Upper lobe of left lung (tissue), 4 donors: Measurements from ENCODE around the gene RNF214.

ENCODE experiments used
- EP300 ChIP-seq, 4 donors: sonication (generic); formaldehyde crosslinking; IDR thresholded peaks; one replicate each; pipeline ENCODE4 v1.5.1; 2017; ENCODE audit warnings: antibody characterized with exemption in 4 of 4, control low read depth in 2 of 4
- POLR2A ChIP-seq, 4 donors: fragments of 450-650 bp; IDR thresholded peaks; one replicate each; pipeline ENCODE4 v1.5.1; 2016 to 2017; ENCODE audit warnings: antibody characterized with exemption in 4 of 4, mild to moderate bottlenecking in 2 of 4
- TF ChIP-seq, protein P1 (sequence below), 6 experiments: fragments of 450-650 bp in 4 of 6; fragments of 200-600 bp in 2 of 6; sonication (generic) in 2 of 6; IDR thresholded peaks; one replicate each; pipeline ENCODE4 v1.5.1; 2016 to 2019; ENCODE audit warnings: antibody characterized with exemption in 6 of 6

DNA sequence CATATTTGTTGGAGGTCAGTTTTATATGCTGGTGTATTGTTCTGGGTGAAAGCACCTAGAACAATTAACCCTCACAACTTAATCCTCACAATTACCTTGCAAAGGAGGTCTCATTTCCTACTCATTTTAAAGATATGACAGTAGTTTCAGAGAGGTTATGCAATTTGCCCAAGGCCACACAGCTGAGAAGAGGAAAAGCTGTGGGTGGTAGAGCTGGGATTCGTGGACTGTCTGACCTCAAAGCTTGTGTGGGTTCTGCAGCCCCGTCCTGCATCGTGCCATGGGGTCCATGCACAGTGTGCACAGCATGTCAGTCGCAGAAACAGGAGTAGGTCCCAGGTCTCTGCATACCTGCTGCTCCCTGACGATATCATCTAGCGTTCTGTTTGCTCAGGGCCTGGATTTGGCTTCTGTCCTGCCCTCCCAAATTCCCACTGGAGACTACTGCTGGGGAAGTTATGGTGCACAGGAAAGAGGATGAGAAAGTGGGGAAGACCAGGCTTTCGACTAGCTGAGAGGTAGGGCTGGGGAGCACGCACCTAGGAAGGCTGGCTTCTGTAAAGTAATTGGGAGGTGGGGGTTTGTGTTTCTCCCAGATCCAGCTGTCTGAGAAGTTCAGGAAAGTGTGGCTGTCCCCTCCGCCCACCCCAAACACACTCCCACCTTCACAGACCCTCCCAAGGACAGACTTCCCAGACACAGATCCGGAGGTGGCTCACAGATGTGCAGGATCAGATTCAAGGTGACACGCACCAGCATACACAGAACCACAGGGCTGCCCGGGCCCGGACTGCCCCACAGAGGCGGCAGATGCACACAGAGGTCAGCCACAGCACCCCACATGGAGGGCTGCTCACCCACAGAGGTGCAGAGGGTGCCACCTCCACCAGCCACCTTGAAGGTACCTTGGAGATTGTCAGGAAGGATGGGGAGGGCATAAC lies 81.6 kb downstream of the RNF214 start:
- TF ChIP-seq EP300 (IDR thresholded peaks at IDR 0.05) (no peak), POLR2A (IDR thresholded peaks at IDR 0.05) (no peak)
- TF ChIP-seq, protein P1, sequence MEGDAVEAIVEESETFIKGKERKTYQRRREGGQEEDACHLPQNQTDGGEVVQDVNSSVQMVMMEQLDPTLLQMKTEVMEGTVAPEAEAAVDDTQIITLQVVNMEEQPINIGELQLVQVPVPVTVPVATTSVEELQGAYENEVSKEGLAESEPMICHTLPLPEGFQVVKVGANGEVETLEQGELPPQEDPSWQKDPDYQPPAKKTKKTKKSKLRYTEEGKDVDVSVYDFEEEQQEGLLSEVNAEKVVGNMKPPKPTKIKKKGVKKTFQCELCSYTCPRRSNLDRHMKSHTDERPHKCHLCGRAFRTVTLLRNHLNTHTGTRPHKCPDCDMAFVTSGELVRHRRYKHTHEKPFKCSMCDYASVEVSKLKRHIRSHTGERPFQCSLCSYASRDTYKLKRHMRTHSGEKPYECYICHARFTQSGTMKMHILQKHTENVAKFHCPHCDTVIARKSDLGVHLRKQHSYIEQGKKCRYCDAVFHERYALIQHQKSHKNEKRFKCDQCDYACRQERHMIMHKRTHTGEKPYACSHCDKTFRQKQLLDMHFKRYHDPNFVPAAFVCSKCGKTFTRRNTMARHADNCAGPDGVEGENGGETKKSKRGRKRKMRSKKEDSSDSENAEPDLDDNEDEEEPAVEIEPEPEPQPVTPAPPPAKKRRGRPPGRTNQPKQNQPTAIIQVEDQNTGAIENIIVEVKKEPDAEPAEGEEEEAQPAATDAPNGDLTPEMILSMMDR (IDR thresholded peaks at IDR 0.05) = no peak
